ENCODE results near the gene GNG10.

GNG10 gene

GRCh38 chr9:111683392-111683791 lies 22.0 kb downstream of the GNG10 start (continued):
- TF ChIP-seq ZNF776 (tag by site-specific recombination; IDR thresholded peaks at IDR 0.05; ENCODE audit: borderline replicate concordance), result no peak
- TF ChIP-seq ZNF555 (tag by site-specific recombination; conservative IDR thresholded peaks at IDR 0.05), result no peak

GRCh38 chr9:111691672-111692329 lies 30.4 kb downstream of the GNG10 start:
- POLR2A ChIA-PET, result no interaction called here
- no peak overlapping the region for H3K27ac ChIP-seq (ENCODE audit: extremely low read depth, low read depth, low read length)
- no peak overlapping the region for H3K4me3 ChIP-seq (ENCODE audit: low read depth, low read length)
- CTCF ChIA-PET, result interaction anchor here (0.6 to 2.2 kb wide), 17 partner anchors 10 to 1531 kb away, joined by 3 to 14 read pairs (median 4); no protein-coding TSS in a partner anchor
- TF ChIP-seq ZFP37 (tag by site-specific recombination; IDR thresholded peaks at IDR 0.05) (no peak), ZNF654 (tag by site-specific recombination; IDR thresholded peaks at IDR 0.05; ENCODE audit: low read depth) (peak; percentile 56)
- H3K36me3 ChIP-seq (ENCODE audit: control insufficient read depth in 2 of 2, insufficient read depth in 1 of 2, low read length in 2 of 2), result no peaks in the 10 kb centered on the region
- no peaks in the 10 kb centered on the region for H3K9me3 ChIP-seq (ENCODE audit: control insufficient read depth, insufficient read depth, low read depth, low read length)
- H3K4me1 ChIP-seq (ENCODE audit: control insufficient read depth, insufficient read depth, low read length), result no peaks in the 10 kb centered on the region

- Histone ChIP-seq H3K9me3 (ENCODE audit: control insufficient read depth, insufficient read depth, low read depth, low read length) (no peaks in the 10 kb centered on the region), H3K4me3 (ENCODE audit: low read depth, low read length) (no peak overlapping the region), H3K36me3 (ENCODE audit: control insufficient read depth in 2 of 2, insufficient read depth in 1 of 2, low read length in 2 of 2) (no peaks in the 10 kb centered on the region), H3K27ac (ENCODE audit: extremely low read depth, low read depth, low read length) (no peak overlapping the region), H3K4me1 (ENCODE audit: control insufficient read depth, insufficient read depth, low read length) (no peaks in the 10 kb centered on the region)
- ChIA-PET POLR2A (interaction anchor here (1.2 kb wide), 1 partner anchor 66 kb away, joined by 3 read pairs; the partner anchor contains the start of gene DNAJC25), CTCF (interaction anchor here (0.7 kb wide), 1 partner anchor 16 kb away, joined by 6 read pairs; no protein-coding TSS in a partner anchor)
- TF ChIP-seq GLIS2 (tag by site-specific recombination; IDR thresholded peaks at IDR 0.05) (no peak), ZNF433 (tag by site-specific recombination; IDR thresholded peaks at IDR 0.05; ENCODE audit: low read depth) (no peak), ZNF560 (tag by site-specific recombination; IDR thresholded peaks at IDR 0.05; ENCODE audit: borderline replicate concordance) (no peak), GLI2 (tag by site-specific recombination; IDR thresholded peaks at IDR 0.05; ENCODE audit: borderline replicate concordance, low read depth) (no peak), ZNF521 (tag by site-specific recombination; IDR thresholded peaks at IDR 0.05) (no peak), SCRT2 (tag by site-specific recombination; IDR thresholded peaks at IDR 0.05) (no peak), ZNF843 (tag by site-specific recombination; IDR thresholded peaks at IDR 0.05) (no peak), EGR2 (tag by site-specific recombination; IDR thresholded peaks at IDR 0.05; ENCODE audit: low read depth) (no peak), ZNF544 (tag by site-specific recombination; IDR thresholded peaks at IDR 0.05) (no peak), GLIS1 (tag by site-specific recombination; IDR thresholded peaks at IDR 0.05) (no peak), ZNF664 (tag by site-specific recombination; IDR thresholded peaks at IDR 0.05) (no peak), ZBTB44 (tag by site-specific recombination; IDR thresholded peaks at IDR 0.05) (no peak), ZNF266 (tag by site-specific recombination; IDR thresholded peaks at IDR 0.05; ENCODE audit: low read depth) (no peak), ZNF354C (tag by site-specific recombination; IDR thresholded peaks at IDR 0.05; ENCODE audit: borderline replicate concordance, low read depth) (no peak), HOXC10 (CRISPR knock-in tag; IDR thresholded peaks at IDR 0.05) (no peak), ZNF776 (tag by site-specific recombination; IDR thresholded peaks at IDR 0.05; ENCODE audit: borderline replicate concordance) (no peak), REPIN1 (tag by site-specific recombination; IDR thresholded peaks at IDR 0.05; ENCODE audit: low read depth) (no peak), ZNF555 (tag by site-specific recombination; conservative IDR thresholded peaks at IDR 0.05) (no peak), MYNN (tag by site-specific recombination; IDR thresholded peaks at IDR 0.05; ENCODE audit: borderline replicate concordance) (no peak)
- TF ChIP-seq, protein P1, sequence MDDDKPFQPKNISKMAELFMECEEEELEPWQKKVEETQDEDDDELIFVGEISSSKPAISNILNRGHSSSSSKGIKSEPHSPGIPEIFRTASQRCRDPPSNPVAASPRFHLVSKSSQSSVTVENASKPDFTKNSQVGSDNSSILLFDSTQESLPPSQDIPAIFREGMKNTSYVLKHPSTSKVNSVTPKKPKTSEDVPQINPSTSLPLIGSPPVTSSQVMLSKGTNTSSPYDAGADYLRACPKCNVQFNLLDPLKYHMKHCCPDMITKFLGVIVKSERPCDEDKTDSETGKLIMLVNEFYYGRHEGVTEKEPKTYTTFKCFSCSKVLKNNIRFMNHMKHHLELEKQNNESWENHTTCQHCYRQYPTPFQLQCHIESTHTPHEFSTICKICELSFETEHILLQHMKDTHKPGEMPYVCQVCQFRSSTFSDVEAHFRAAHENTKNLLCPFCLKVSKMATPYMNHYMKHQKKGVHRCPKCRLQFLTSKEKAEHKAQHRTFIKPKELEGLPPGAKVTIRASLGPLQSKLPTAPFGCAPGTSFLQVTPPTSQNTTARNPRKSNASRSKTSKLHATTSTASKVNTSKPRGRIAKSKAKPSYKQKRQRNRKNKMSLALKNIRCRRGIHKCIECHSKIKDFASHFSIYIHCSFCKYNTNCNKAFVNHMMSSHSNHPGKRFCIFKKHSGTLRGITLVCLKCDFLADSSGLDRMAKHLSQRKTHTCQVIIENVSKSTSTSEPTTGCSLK (tag by site-specific recombination; IDR thresholded peaks at IDR 0.05), result no peak
Observed at GRCh38 chr9:111696796-111697195, 35.4 kb downstream of the GNG10 start.
